WI38 (cell line): Measurements from ENCODE around the gene EXOC3.
"Not testable (repeated sequence)": the region's sequence is repeated elsewhere in the genome, so short reads cannot be mapped to it uniquely, and the experiment has no call there.

Experiments
- H3K4me3 ChIP-seq: 2 replicates; pipeline ENCODE4 v1.5.1; 2011; ENCODE audit warnings: low read depth, mild to moderate bottlenecking, control low read depth, low read length
- CTCF ChIP-seq: IDR thresholded peaks from 2 replicates; pipeline ENCODE4 v1.5.1; 2012; ENCODE audit warnings: low read depth, mild to moderate bottlenecking, control low read depth, low read length

Gene EXOC3

GRCh38 chr5:442335-443238 lies at the start of gene EXOC3:
Gene EXOC3, plus strand, starts transcription at chr5:443176. Its CDS starts 3,030 bp downstream, at chr5:446206.
- TF ChIP-seq CTCF: no peak
- peak within 1 kb of the TSS; percentile 79 for H3K4me3 ChIP-seq

GRCh38 chr5:393846-394275 lies 49.1 kb upstream of the EXOC3 start:
- TF ChIP-seq CTCF: no peak
- H3K4me3 ChIP-seq: no peak overlapping the region

- no peak overlapping the region for H3K4me3 ChIP-seq
- no peak for TF ChIP-seq CTCF
Measured at GRCh38 chr5:394671-395155, 48.3 kb upstream of the EXOC3 start.

GRCh38 chr5:395156-395920 lies 47.6 kb upstream of the EXOC3 start:
- no peak overlapping the region for H3K4me3 ChIP-seq
- no peak for TF ChIP-seq CTCF

GRCh38 chr5:395921-396530 lies 47.0 kb upstream of the EXOC3 start:
- no peak overlapping the region for H3K4me3 ChIP-seq
- TF ChIP-seq CTCF: no peak

- H3K4me3 ChIP-seq: no peak overlapping the region
- TF ChIP-seq CTCF: no peak
Measured at GRCh38 chr5:396531-396961, 46.4 kb upstream of the EXOC3 start.

- H3K4me3 ChIP-seq: not testable (repeated sequence)
Measured at GRCh38 chr5:398141-398474, 44.9 kb upstream of the EXOC3 start.
